Measurements from ENCODE around the gene UMODL1.
"Not testable (repeated sequence)": the region's sequence is repeated elsewhere in the genome, so short reads cannot be mapped to it uniquely, and the experiment has no call there.

The UMODL1 gene

GRCh38 chr21:42102076-42102475 lies 31.0 kb downstream of the UMODL1 start:
- DNase-seq, result no peak

GRCh38 chr21:42102526-42102925 lies 31.4 kb downstream of the UMODL1 start:
- no peak for DNase-seq

GRCh38 chr21:42102991-42103390 lies 31.9 kb downstream of the UMODL1 start:
- no peak for DNase-seq

- DNase-seq, result no peak
Measured at GRCh38 chr21:42103843-42104242, 32.7 kb downstream of the UMODL1 start.

GRCh38 chr21:42105476-42106315 lies 34.6 kb downstream of the UMODL1 start:
- DNase-seq, result no peak

- no peak for DNase-seq
Measured at GRCh38 chr21:42106425-42106824, 35.3 kb downstream of the UMODL1 start.

GRCh38 chr21:42107177-42107880 lies 36.2 kb downstream of the UMODL1 start:
- no peak for DNase-seq

GRCh38 chr21:42107881-42108553 lies 36.9 kb downstream of the UMODL1 start:
- DNase-seq, result peak; percentile 42

GRCh38 chr21:42108554-42109340 lies 37.6 kb downstream of the UMODL1 start:
- no peak for DNase-seq

GRCh38 chr21:42109473-42109872 lies 38.4 kb downstream of the UMODL1 start:
- DNase-seq, result no peak

GRCh38 chr21:42109873-42110525 lies 38.9 kb downstream of the UMODL1 start:
- no peak for DNase-seq

GRCh38 chr21:42110691-42111469 lies 39.8 kb downstream of the UMODL1 start:
- DNase-seq, result no peak

GRCh38 chr21:42111470-42111743 lies 40.3 kb downstream of the UMODL1 start:
- no peak for DNase-seq

GRCh38 chr21:42111811-42112210 lies 40.7 kb downstream of the UMODL1 start:
- no peak for DNase-seq

GRCh38 chr21:42112238-42112637 lies 41.1 kb downstream of the UMODL1 start:
- DNase-seq, result no peak

- DNase-seq, result no peak
Measured at GRCh38 chr21:42112857-42113256, 41.7 kb downstream of the UMODL1 start.

- DNase-seq, result no peak
Measured at GRCh38 chr21:42113926-42114409, 42.9 kb downstream of the UMODL1 start.

- no peak for DNase-seq
Measured at GRCh38 chr21:42114646-42115045, 43.5 kb downstream of the UMODL1 start.

- DNase-seq, result no peak
Measured at GRCh38 chr21:42115136-42115683, 44.1 kb downstream of the UMODL1 start.

- not testable (repeated sequence) for DNase-seq
Measured at GRCh38 chr21:42116551-42116950, 45.4 kb downstream of the UMODL1 start.

Measured in NCI-H187 treated with DMSO at 0.1 percent for 48 hours (cell line).